ENCODE results near the gene GLOD5. TPM values are rescaled to one million over a fixed set of nuclear protein-coding genes. Genes with fewer than 3 reads are reported as not detected.

Gene GLOD5
- total and polyA plus RNA-seq, 5 experiments from 2014 or later, result not detected

GRCh38 chrX:48736303-48736702 is 25.2 kb upstream of the GLOD5 start:
- POLR2A ChIA-PET, result interaction anchor here (0.8 to 3.1 kb wide), 15 partner anchors 11 to 222 kb away, joined by 3 to 32 read pairs (median 8); partner anchors contain the start of genes HDAC6, OTUD5, PQBP1 and SUV39H1
- peaks cover 0 to 4% (median 0%) of the 10 kb centered on the region in 3 donors for H3K36me3 Mint-ChIP-seq
- H3K27ac Mint-ChIP-seq, result peak overlapping the region; percentile 85 to 99 (median 96)

GRCh38 chrX:48736878-48737212 is 24.7 kb upstream of the GLOD5 start:
- Mint-ChIP-seq H3K4me1 (peaks cover 11 to 24% (median 22%) of the 10 kb centered on the region in 4 donors), H3K4me3 (peak overlapping the region; percentile 81 to 95 (median 92)), H3K9me3 (peaks cover 0 to 1% (median 0%) of the 10 kb centered on the region in 9 donors), H3K27ac (peak overlapping the region; percentile 95 to 99 (median 97)), H3K36me3 (peaks cover 0 to 4% (median 0%) of the 10 kb centered on the region in 3 donors), H3K27me3 (no peaks in the 10 kb centered on the region)
- POLR2A ChIA-PET, result interaction anchor here (0.5 to 3.1 kb wide), 32 partner anchors 9 to 343 kb away, joined by 3 to 32 read pairs (median 4); partner anchors contain the start of genes HDAC6, OTUD5, PQBP1 and SLC35A2
- DNase-seq (no peak), ATAC-seq (no peak)

More at GRCh38 chrX:48736303-48736702, 25.2 kb upstream of the GLOD5 start:
- Mint-ChIP-seq H3K4me3 (peak overlapping the region; percentile 81 to 95 (median 92)), H3K9me3 (peaks cover 0 to 1% (median 0%) of the 10 kb centered on the region in 9 donors), H3K27me3 (no peaks in the 10 kb centered on the region), H3K4me1 (peaks cover 11 to 24% (median 22%) of the 10 kb centered on the region in 4 donors)
- peak; percentile 18 to 26 for ATAC-seq
- DNase-seq, result peak in 2 of 10 donors; percentile 31 to 36

- POLR2A ChIA-PET, result interaction anchor here (0.5 to 3.1 kb wide), 33 partner anchors 9 to 342 kb away, joined by 3 to 32 read pairs (median 4); partner anchors contain the start of genes HDAC6, OTUD5, PQBP1 and SLC35A2
- Mint-ChIP-seq H3K4me3 (peak overlapping the region; percentile 81 to 95 (median 92)), H3K27ac (peak overlapping the region; percentile 95 to 99 (median 97)), H3K27me3 (no peaks in the 10 kb centered on the region), H3K36me3 (peaks cover 0 to 1% (median 0%) of the 10 kb centered on the region in 3 donors), H3K9me3 (peaks cover 0 to 1% (median 0%) of the 10 kb centered on the region in 9 donors), H3K4me1 (peaks cover 11 to 23% (median 22%) of the 10 kb centered on the region in 4 donors)
- ATAC-seq (peak; percentile 95), DNase-seq (peak; percentile 63 to 96 (median 85))
These were observed 24.2 kb upstream of the GLOD5 start for GRCh38 chrX:48737213-48737938.

GRCh38 chrX:48737940-48738339 is 23.6 kb upstream of the GLOD5 start:
- POLR2A ChIA-PET, result interaction anchor here (0.5 to 3.1 kb wide), 28 partner anchors 13 to 220 kb away, joined by 3 to 32 read pairs (median 5); partner anchors contain the start of genes HDAC6, OTUD5, PQBP1 and SLC35A2
- Mint-ChIP-seq H3K4me1 (peaks cover 11 to 23% (median 21%) of the 10 kb centered on the region in 4 donors), H3K4me3 (peak overlapping the region; percentile 81 to 95 (median 92)), H3K27me3 (no peaks in the 10 kb centered on the region), H3K27ac (peak overlapping the region; percentile 95 to 99 (median 97)), H3K9me3 (peaks cover 0 to 1% (median 0%) of the 10 kb centered on the region in 9 donors), H3K36me3 (no peaks in the 10 kb centered on the region)
- DNase-seq (no peak), ATAC-seq (no peak)

- Mint-ChIP-seq H3K27me3 (no peaks in the 10 kb centered on the region), H3K36me3 (no peaks in the 10 kb centered on the region), H3K4me1 (peaks cover 4 to 11% (median 10%) of the 10 kb centered on the region in 4 donors), H3K27ac (no peak overlapping the region), H3K4me3 (no peak overlapping the region), H3K9me3 (peaks cover 0 to 1% (median 0%) of the 10 kb centered on the region in 9 donors)
- ATAC-seq (no peak), DNase-seq (no peak)
- POLR2A ChIA-PET, result no interaction called here
These were observed 19.7 kb upstream of the GLOD5 start for GRCh38 chrX:48741834-48742233.

- POLR2A ChIA-PET, result no interaction called here
- Mint-ChIP-seq H3K4me3 (no peak overlapping the region), H3K27ac (no peak overlapping the region), H3K9me3 (no peaks in the 10 kb centered on the region), H3K4me1 (no peaks in the 10 kb centered on the region), H3K27me3 (no peaks in the 10 kb centered on the region), H3K36me3 (no peaks in the 10 kb centered on the region)
- ATAC-seq (no peak), DNase-seq (no peak)
These were observed 16.3 kb upstream of the GLOD5 start for GRCh38 chrX:48745222-48745621.

DNA sequence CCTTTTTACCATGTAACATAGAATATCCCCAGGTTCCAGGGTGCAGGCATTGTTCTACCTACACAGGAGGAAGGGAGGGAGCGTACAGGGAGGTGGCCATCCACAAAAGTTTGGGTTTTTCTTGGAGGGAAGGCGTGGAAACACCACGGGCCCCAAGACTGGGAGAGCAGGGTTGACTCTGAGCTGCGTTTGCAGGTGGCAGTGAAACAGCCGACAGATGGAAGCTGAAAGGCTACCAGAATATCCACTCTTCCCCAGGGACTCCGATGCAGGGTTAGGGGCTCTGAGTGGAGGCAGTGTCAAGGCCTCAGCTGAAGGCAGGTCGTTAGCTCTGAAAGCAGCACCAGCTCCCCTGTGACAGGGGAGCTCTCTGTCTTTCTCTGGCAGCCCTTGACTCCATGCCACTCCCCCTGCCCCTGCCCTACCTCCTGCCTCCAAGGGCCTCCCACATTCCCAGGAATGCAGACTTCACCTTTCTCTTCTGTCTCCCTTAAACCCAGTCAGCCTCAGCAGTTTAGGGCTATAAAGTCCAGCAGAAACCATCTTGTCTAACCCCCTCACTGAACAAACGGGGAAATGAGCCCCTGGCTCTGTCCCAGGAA is 14.0 kb upstream of the GLOD5 start:
- POLR2A ChIA-PET, result interaction anchor here (0.8 kb wide), 1 partner anchor 11 kb away, joined by 3 read pairs; no protein-coding TSS in a partner anchor
- no peak overlapping the region for H3K4me3 Mint-ChIP-seq
- H3K4me1 Mint-ChIP-seq, result peaks cover 0 to 3% (median 0%) of the 10 kb centered on the region in 4 donors
- no peak for DNase-seq
- ATAC-seq, result no peak
- no peaks in the 10 kb centered on the region for H3K9me3 Mint-ChIP-seq
- H3K36me3 Mint-ChIP-seq, result no peaks in the 10 kb centered on the region
- no peaks in the 10 kb centered on the region for H3K27me3 Mint-ChIP-seq
- no peak overlapping the region for H3K27ac Mint-ChIP-seq

- ATAC-seq, result no peak
- Mint-ChIP-seq H3K36me3 (no peaks in the 10 kb centered on the region), H3K27me3 (no peaks in the 10 kb centered on the region), H3K4me1 (peaks cover 0 to 3% (median 0%) of the 10 kb centered on the region in 4 donors), H3K9me3 (no peaks in the 10 kb centered on the region), H3K4me3 (no peak overlapping the region), H3K27ac (no peak overlapping the region)
- no peak for DNase-seq
- POLR2A ChIA-PET, result no interaction called here
These were observed 12.4 kb upstream of the GLOD5 start for GRCh38 chrX:48749182-48749581.

- no peak overlapping the region for H3K4me3 Mint-ChIP-seq
- H3K27me3 Mint-ChIP-seq, result peaks cover 0 to 2% (median 0%) of the 10 kb centered on the region in 5 donors
- H3K9me3 Mint-ChIP-seq, result no peaks in the 10 kb centered on the region
- H3K4me1 Mint-ChIP-seq, result peaks cover 0 to 3% (median 1%) of the 10 kb centered on the region in 4 donors
- ATAC-seq (no peak), DNase-seq (no peak)
- peak overlapping the region in 2 of 10 donors; percentile 24 to 60 for H3K27ac Mint-ChIP-seq
- POLR2A ChIA-PET, result no interaction called here
- no peaks in the 10 kb centered on the region for H3K36me3 Mint-ChIP-seq
These were observed 10.2 kb upstream of the GLOD5 start for GRCh38 chrX:48751343-48751742.

- Mint-ChIP-seq H3K9me3 (no peaks in the 10 kb centered on the region), H3K36me3 (no peaks in the 10 kb centered on the region), H3K27me3 (peaks cover 0 to 2% (median 0%) of the 10 kb centered on the region in 5 donors), H3K27ac (no peak overlapping the region), H3K4me3 (no peak overlapping the region), H3K4me1 (peaks cover 0 to 3% (median 1%) of the 10 kb centered on the region in 4 donors)
- POLR2A ChIA-PET, result no interaction called here
- DNase-seq (no peak), ATAC-seq (no peak)
These were observed 9.0 kb upstream of the GLOD5 start for GRCh38 chrX:48752498-48752897.

- Mint-ChIP-seq H3K27me3 (peaks cover 0 to 2% (median 0%) of the 10 kb centered on the region in 5 donors), H3K27ac (no peak overlapping the region), H3K4me3 (no peak overlapping the region), H3K4me1 (peaks cover 0 to 3% (median 1%) of the 10 kb centered on the region in 4 donors), H3K9me3 (no peaks in the 10 kb centered on the region), H3K36me3 (no peaks in the 10 kb centered on the region)
- no peak for ATAC-seq
- no peak for DNase-seq
- POLR2A ChIA-PET, result no interaction called here
These were observed 7.8 kb upstream of the GLOD5 start for GRCh38 chrX:48753708-48754228.

- Mint-ChIP-seq H3K27me3 (peaks cover 0 to 2% (median 0%) of the 10 kb centered on the region in 5 donors), H3K9me3 (no peaks in the 10 kb centered on the region), H3K36me3 (no peaks in the 10 kb centered on the region), H3K27ac (no peak overlapping the region), H3K4me3 (no peak overlapping the region), H3K4me1 (peaks cover 0 to 3% (median 1%) of the 10 kb centered on the region in 4 donors)
- POLR2A ChIA-PET, result no interaction called here
- ATAC-seq (no peak), DNase-seq (no peak)
These were observed 7.3 kb upstream of the GLOD5 start for GRCh38 chrX:48754238-48754637.

Data from naive thymus-derived CD8-positive, alpha-beta T cell (primary cell).